GM19043 (cell line): ENCODE data around the gene BST1.

Experiments
- ATAC-seq: cut with Tn5 transposase; IDR thresholded peaks from one replicate; pipeline ENCODE4 v1.9.1; 2021; ENCODE audit warnings: low read depth; ENCODE audit not compliant: unreplicated experiment

BST1 gene

GRCh38 chr4:15702941-15703403 lies at the start of gene BST1:
BST1 (plus strand) TSS chr4:15703065; CDS start chr4:15703145, 80 bp downstream.
- peak; percentile 69 for ATAC-seq

- no peak for ATAC-seq
These were observed 49.4 kb upstream of the BST1 start for GRCh38 chr4:15653420-15653819.

GRCh38 chr4:15653864-15654592 lies 48.8 kb upstream of the BST1 start:
- no peak for ATAC-seq

- ATAC-seq: peak; percentile 46
These were observed 48.2 kb upstream of the BST1 start for GRCh38 chr4:15654593-15655222.

GRCh38 chr4:15655223-15656037 lies 47.4 kb upstream of the BST1 start, which contains the start of gene FBXL5:
FBXL5 (minus strand) TSS chr4:15655357; CDS start chr4:15655287, 70 bp downstream.
- peak; percentile 51 for ATAC-seq

GRCh38 chr4:15656038-15656470 lies 46.8 kb upstream of the BST1 start:
- ATAC-seq: no peak

- no peak for ATAC-seq
These were observed 45.5 kb upstream of the BST1 start for GRCh38 chr4:15657366-15657765.

- ATAC-seq: no peak
These were observed 44.6 kb upstream of the BST1 start for GRCh38 chr4:15658136-15658770.

GRCh38 chr4:15658781-15659180 lies 44.1 kb upstream of the BST1 start:
- ATAC-seq: no peak

GRCh38 chr4:15659768-15660570 lies 42.9 kb upstream of the BST1 start:
- no peak for ATAC-seq

- ATAC-seq: no peak
These were observed 37.0 kb upstream of the BST1 start for GRCh38 chr4:15665753-15666365.

- no peak for ATAC-seq
These were observed 35.9 kb upstream of the BST1 start for GRCh38 chr4:15667006-15667405.

- ATAC-seq: no peak
These were observed 34.1 kb upstream of the BST1 start for GRCh38 chr4:15668566-15669435.

GRCh38 chr4:15670576-15670975 lies 32.3 kb upstream of the BST1 start:
- ATAC-seq: no peak

GRCh38 chr4:15672101-15672500 lies 30.8 kb upstream of the BST1 start:
- ATAC-seq: no peak

GRCh38 chr4:15673337-15673736 lies 29.5 kb upstream of the BST1 start:
- no peak for ATAC-seq

- no peak for ATAC-seq
These were observed 28.8 kb upstream of the BST1 start for GRCh38 chr4:15674046-15674445.

- ATAC-seq: no peak
These were observed 27.9 kb upstream of the BST1 start for GRCh38 chr4:15674926-15675325.
